ENCODE data around the gene MPIG6B. TPM values are rescaled to one million over a fixed set of nuclear protein-coding genes. Genes with fewer than 3 reads are reported as not detected.
A peak's percentile ranks its signal among the peaks of the same experiment; 100 is the strongest.

MPIG6B gene
- total and polyA plus RNA-seq, 4 donors: 0.08 to 10.7 (median 0.24) TPM

DNA sequence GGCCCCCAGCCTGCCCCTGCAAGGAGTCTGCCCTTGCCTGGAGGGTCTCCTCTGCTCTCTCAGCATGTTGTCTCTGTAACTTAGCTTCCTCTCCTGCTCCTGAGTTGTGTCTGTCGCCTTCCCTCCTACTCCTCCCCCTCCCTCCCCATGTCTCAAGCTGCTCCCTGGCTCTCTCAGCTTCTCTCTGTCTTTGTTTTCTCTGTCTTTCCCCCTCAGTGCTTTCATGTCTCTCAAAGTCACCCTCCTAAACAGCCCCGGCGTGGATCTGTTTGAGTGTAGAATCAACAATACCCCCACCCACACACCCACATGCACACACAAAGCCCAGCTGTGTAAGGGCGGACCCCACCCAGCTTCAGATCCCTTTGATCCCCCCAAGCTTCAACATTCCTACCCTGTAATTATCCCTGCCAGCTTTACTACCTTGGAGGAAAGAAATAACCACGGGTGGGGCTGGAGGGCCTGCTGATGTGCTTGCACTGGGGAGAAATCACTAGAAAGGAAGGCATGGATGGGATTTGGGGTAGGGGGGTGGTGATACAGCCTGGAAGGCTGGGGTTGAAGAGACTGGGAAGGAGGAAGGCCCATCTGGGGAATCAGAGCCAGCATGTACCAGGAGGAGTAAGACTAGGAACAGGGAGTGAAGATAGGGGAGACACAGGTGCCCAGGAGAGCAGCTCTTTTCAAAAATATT, 9.0 kb upstream of the MPIG6B start:
- no peaks in the 10 kb centered on the region for H3K27me3 ChIP-seq (ENCODE audit: control insufficient read depth in 4 of 4, insufficient read depth in 4 of 4, low read length in 3 of 4)
- no peaks in the 10 kb centered on the region for H3K9me3 ChIP-seq (ENCODE audit: control insufficient read depth in 4 of 4, low read length in 3 of 4)
- no peak for DNase-seq (ENCODE audit: low spot score)
- WGBS: 66% methylated on average over 5 of the region's 5 CpGs
- no peaks in the 10 kb centered on the region for H3K36me3 ChIP-seq (ENCODE audit: control insufficient read depth in 4 of 4, insufficient read depth in 3 of 4, low read depth in 1 of 4, low read length in 3 of 4)
- no peak overlapping the region for H3K9ac ChIP-seq (ENCODE audit: low read depth in 1 of 2, low read length in 2 of 2)
- H3K27ac ChIP-seq (ENCODE audit: low read depth in 1 of 2, low read length in 2 of 2): no peak overlapping the region
- no peak overlapping the region for H3K4me3 ChIP-seq (ENCODE audit: low read depth in 1 of 3, low read length in 3 of 3)
- no peaks in the 10 kb centered on the region for H3K4me1 ChIP-seq (ENCODE audit: control insufficient read depth in 4 of 4, insufficient read depth in 4 of 4, low read length in 3 of 4)
- TF ChIP-seq YY1 (IDR thresholded peaks at IDR 0.05) (no peak), HNF4A (conservative IDR thresholded peaks at IDR 0.05) (no peak), FOXA2 (IDR thresholded peaks at IDR 0.05) (no peak), CTCF (IDR thresholded peaks at IDR 0.05; ENCODE audit: low read depth, low read length, missing input control) (no peak), TAF1 (conservative IDR thresholded peaks at IDR 0.05) (no peak), GABPA (IDR thresholded peaks at IDR 0.05 in 1 of 2, conservative IDR thresholded peaks at IDR 0.05 in 1 of 2) (no peak), RAD21 (IDR thresholded peaks at IDR 0.05) (no peak), EGR1 (IDR thresholded peaks at IDR 0.05; ENCODE audit: low read depth in 2 of 2) (no peak)

DNA sequence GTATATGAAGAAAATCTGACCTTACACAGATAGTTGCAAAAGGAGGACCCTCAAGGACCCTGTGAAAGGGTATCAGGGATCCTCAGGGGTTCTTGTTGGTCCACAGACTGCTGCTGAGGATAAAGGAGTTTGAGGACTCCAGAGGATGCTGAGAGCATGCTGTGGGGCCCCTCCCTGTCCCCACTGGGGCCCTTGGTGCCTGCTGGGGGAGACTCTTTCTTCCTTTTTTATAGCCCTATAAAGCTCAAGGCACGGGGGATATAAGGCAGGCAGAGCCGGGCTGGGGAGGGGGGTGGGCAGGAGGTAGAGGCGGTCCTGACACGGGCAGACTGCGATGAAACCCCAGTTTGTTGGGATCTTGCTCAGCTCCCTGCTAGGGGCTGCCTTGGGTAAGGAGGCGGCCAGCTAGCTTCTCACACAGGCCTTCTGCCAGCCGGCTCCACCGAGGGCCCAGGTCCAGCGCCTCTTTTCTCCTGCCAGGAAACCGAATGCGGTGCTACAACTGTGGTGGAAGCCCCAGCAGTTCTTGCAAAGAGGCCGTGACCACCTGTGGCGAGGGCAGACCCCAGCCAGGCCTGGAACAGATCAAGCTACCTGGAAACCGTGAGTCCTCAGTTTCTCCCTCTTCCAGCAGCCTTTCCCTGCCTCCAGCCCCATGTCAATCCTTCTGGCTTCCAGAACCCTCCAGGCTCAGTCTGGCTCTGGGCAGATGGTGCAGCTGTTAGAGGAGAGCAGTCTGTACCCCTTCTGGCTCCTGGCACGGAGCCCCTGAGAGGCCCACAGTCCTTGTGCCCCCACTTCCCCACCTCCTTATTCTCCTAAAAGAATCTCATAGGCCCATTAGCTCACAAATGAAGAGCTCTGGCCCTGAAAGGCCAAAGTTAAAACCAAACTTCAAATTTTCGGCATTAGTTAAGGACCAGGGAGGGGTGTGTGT, 7.9 kb upstream of the MPIG6B start, which contains the start of gene LY6G6D:
Gene LY6G6D, plus strand, starts transcription at position 327 of the 937 bp plus-strand sequence. Its CDS starts 8 bp downstream, at position 335.
- no peak within 1 kb of the TSS for H3K9ac ChIP-seq (ENCODE audit: low read depth in 1 of 2, low read length in 2 of 2)
- DNase-seq (ENCODE audit: low spot score): no peak
- H3K36me3 ChIP-seq (ENCODE audit: control insufficient read depth in 4 of 4, insufficient read depth in 3 of 4, low read depth in 1 of 4, low read length in 3 of 4): no peaks in the 10 kb centered on the region
- H3K4me1 ChIP-seq (ENCODE audit: control insufficient read depth in 4 of 4, insufficient read depth in 4 of 4, low read length in 3 of 4): no peaks in the 10 kb centered on the region
- no peak within 1 kb of the TSS for H3K27ac ChIP-seq (ENCODE audit: low read depth in 1 of 2, low read length in 2 of 2)
- no peak for TF ChIP-seq RXRA (IDR thresholded peaks at IDR 0.05)
- no peak within 1 kb of the TSS for H3K4me3 ChIP-seq (ENCODE audit: low read depth in 1 of 3, low read length in 3 of 3)
- WGBS: 86% methylated on average over 16 of the region's 16 CpGs
- no peaks in the 10 kb centered on the region for H3K9me3 ChIP-seq (ENCODE audit: control insufficient read depth in 4 of 4, low read length in 3 of 4)
- no peaks in the 10 kb centered on the region for H3K27me3 ChIP-seq (ENCODE audit: control insufficient read depth in 4 of 4, insufficient read depth in 4 of 4, low read length in 3 of 4)

GRCh38 chr6:31717499-31718222, 5.5 kb upstream of the MPIG6B start:
- H3K9ac ChIP-seq (ENCODE audit: low read depth in 1 of 2, low read length in 2 of 2): no peak overlapping the region
- TF ChIP-seq JUND (IDR thresholded peaks at IDR 0.05) (no peak), RAD21 (IDR thresholded peaks at IDR 0.05) (peak in 1 of 2 donors; percentile 39), CTCF (IDR thresholded peaks at IDR 0.05; ENCODE audit: low read depth, low read length, missing input control) (peak; percentile 18)
- H3K4me3 ChIP-seq (ENCODE audit: low read depth in 1 of 3, low read length in 3 of 3): no peak overlapping the region
- H3K4me1 ChIP-seq (ENCODE audit: control insufficient read depth in 4 of 4, insufficient read depth in 4 of 4, low read length in 3 of 4): no peaks in the 10 kb centered on the region
- DNase-seq (ENCODE audit: low spot score): no peak
- 67% methylated on average over 10 of the region's 10 CpGs for WGBS
- no peaks in the 10 kb centered on the region for H3K9me3 ChIP-seq (ENCODE audit: control insufficient read depth in 4 of 4, low read length in 3 of 4)
- H3K36me3 ChIP-seq (ENCODE audit: control insufficient read depth in 4 of 4, insufficient read depth in 3 of 4, low read depth in 1 of 4, low read length in 3 of 4): no peaks in the 10 kb centered on the region
- no peak overlapping the region for H3K27ac ChIP-seq (ENCODE audit: low read depth in 1 of 2, low read length in 2 of 2)
- H3K27me3 ChIP-seq (ENCODE audit: control insufficient read depth in 4 of 4, insufficient read depth in 4 of 4, low read length in 3 of 4): no peaks in the 10 kb centered on the region
